NCI-H524 (cell line): ENCODE measurements around the gene CYLD.

Experiments used
- DNase-seq, 2 experiments: peaks; one replicate each; lab custom pipeline; 2025; lab: John Stamatoyannopoulos, UW

CYLD gene

DNA sequence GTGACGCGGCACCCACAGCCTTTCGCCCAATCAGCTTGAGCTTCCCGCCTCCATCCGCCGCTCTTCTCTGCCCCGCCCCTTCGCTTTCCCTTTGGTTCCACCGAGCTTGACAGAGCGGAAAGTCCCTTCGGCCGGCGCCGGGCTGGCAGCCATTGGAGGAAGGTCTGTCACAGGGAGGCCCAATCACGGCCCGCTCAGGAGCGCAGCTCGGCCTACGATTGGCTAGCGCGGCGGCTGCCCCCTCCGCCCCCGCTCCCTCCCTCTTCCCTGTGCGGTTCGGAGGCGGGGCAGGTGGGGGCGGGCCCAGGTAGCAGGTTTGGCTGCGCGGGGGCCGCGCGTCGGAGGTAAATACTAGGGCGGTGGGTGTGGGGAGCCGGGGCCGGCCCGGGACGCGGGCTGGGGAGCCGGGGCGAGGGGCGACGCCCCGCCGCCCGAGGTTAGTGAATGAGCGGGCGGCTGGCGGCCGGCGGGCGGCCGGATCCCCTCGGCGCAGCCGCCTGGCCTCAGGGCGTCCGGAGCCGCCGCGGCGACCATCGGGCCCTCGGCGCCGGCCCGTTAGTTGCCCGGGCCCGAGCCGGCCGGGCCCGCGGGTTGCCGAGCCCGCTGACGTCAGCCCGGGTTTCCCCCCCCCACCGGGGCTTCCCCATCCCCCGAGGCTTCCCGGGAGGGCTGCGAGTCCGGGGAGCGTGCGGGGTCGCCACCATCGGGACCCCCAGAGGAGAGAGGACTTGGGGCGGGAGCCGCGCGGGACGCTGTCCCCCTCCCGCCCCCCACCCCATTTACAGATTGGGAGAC is at the start of gene CYLD:
Gene CYLD, plus strand, starts transcription at position 306 of the 795 bp plus-strand sequence. CDS start 7,613 bp downstream, outside the sequence.
- peak; percentile 99 to 100 for DNase-seq

- DNase-seq = no peak
Measured at GRCh38 chr16:50692644-50692998, 49.3 kb upstream of the CYLD start.

DNA sequence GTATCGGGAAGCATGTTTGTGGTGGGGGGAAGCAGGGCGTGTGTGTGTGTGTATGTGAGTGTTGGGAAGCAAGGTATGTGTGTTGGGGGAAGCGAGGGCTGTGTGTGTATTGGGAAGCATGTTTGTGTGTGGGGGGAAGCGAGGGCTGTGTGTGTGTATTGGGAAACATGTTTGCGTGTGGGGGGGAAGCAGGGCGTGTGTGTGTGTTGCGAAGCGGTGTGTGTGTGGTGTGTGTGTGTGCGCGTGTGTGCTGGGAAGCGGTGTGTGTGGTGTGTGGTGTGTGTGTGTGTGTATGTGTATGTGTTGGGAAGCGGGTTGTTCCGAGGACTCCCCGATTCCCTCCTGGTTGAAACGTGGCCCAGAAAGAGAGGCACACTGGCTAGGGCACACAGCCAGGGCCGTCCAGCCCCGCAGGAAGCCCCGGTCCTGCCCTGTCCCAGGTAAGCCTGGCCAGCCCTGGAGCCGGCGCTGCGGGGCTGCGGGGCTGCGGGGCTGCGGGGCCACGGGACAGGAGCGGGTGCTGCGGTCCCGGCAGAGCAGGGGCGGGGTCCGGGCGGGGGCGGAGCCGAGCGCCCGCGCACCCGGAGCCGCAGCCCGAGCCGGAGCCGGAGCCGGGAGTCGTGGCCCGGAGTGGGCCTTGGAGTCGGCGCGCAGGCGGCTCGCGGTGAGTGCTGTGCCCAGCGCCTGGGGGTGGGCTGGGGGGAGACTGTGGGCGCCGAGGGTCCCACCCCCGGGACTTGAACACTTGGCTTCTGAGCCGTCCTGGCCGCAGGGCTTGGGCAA is 48.7 kb upstream of the CYLD start, which contains the start of gene NOD2:
Gene NOD2, plus strand, starts transcription at position 608 of the 783 bp plus-strand sequence. CDS start 5,890 bp downstream, outside the sequence.
- DNase-seq = no peak

DNA sequence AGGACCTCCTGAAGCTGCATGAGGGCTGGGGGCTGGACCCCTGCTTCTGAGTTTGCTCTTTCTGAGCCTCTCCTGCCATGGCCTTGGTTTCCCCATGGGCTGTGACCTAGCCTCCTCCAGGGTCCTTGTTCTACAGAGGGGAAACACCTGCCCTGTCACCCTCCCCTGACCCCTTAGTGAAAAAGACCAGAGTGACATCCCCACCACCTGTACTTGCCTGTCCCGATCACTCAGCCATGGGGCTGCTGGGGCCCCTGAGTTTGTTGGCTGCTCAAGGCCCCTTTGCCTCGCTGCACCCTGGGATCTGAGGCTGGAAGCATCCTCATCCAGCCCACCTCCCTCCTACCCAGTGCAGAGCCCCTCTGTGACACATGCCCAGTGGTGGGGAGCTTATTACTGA is 47.7 kb upstream of the CYLD start:
- DNase-seq = no peak

GRCh38 chr16:50695017-50696000 is 46.6 kb upstream of the CYLD start:
- DNase-seq = no peak

DNA sequence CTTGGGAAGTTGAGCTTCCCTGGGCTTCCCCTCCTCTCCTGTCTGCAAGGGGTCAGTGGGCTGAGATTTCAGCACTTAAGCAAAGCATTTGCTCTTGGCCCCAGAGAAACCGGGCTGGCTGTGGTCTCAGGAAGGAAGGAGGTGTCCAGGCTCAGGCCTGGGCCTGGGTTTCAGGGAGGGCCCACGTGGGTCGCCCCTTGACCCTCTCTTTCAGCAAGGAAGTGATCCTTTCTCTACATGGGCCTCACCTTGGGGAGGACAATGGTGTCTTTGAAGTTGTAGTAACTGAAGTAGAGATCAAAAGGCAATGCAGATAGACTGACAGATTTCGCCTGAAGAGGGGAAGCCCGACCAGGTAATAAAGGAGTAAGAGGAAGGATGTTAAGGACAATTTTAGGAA is 45.8 kb upstream of the CYLD start:
- DNase-seq = no peak

- DNase-seq = no peak
Measured at GRCh38 chr16:50696575-50697420, 45.1 kb upstream of the CYLD start.

DNA sequence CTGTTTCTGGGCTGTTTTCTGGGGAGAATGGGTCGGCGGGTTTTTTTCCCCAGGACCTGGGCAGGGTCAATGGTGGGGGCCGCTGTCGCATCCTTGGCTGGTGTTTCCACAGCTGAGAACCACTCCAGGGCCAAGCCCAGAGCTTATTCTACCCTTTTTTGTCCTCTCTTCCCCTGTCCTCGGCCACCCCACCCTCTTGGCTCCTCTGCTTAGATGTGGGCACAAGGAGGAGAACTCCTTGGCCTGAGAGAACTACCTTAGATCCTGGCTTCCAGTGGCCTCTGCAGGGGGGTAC is 44.5 kb upstream of the CYLD start:
- DNase-seq = no peak

DNA sequence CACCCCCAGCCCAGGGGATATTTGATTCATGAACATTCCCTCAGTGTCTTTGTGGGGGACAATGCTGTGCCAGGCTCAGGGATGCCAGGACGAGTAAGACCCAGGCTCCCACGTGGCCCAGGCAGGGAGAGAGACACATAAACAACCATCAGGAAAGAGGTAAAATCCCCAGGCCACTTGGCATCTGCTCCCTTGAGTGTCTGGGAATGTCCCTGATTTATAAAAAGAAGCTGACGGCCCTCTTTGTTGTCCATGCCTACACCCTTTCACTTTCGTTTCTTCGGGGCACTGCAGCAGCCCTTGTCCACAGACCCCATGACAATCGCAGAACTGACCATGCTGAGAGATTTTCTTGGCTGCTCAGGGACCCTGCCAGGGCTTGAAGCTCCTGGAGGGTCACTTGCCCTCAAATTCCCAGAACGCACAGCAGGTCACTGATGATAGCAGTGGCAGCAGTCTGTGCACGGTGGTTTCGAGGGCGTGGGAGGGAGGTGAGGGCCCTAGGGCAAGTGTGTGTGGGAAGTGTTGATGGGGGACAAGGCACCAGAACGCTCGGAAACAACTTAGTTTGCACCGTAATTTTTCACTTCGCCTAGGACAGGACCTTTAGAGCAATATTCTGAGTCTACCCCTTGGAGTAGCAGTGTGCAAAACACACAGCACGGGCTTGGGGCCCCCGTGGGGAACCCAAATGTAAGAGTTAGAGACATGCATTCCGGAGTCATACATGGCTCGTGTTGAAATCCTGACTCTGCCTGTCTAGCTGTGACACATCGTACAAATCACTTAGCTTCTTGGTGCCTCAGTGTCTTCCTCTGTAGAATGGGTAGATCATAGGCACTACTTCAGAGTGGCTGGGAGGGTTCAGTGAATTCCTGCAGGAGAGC is 43.8 kb upstream of the CYLD start:
- DNase-seq = no peak

DNA sequence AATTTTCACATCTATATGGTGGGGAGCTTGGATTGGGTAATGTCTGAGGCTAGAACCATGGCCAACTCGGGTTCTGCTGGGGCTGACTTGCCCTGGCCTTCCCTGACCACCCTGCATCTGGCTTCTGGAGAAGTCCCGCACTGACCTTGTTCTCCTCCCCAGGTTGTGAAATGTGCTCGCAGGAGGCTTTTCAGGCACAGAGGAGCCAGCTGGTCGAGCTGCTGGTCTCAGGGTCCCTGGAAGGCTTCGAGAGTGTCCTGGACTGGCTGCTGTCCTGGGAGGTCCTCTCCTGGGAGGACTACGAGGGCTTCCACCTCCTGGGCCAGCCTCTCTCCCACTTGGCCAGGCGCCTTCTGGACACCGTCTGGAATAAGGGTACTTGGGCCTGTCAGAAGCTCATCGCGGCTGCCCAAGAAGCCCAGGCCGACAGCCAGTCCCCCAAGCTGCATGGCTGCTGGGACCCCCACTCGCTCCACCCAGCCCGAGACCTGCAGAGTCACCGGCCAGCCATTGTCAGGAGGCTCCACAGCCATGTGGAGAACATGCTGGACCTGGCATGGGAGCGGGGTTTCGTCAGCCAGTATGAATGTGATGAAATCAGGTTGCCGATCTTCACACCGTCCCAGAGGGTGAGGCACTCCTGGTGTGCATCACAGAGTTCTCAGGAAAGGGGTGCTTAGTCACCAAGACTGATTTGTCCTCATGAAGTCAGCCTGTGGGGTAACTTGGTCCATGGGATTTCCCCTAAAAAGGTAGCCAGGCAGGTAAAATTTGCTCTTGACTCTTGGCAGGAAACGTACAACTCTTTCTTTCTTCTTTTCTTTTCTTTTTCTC is 42.3 kb upstream of the CYLD start:
- no peak for DNase-seq

DNA sequence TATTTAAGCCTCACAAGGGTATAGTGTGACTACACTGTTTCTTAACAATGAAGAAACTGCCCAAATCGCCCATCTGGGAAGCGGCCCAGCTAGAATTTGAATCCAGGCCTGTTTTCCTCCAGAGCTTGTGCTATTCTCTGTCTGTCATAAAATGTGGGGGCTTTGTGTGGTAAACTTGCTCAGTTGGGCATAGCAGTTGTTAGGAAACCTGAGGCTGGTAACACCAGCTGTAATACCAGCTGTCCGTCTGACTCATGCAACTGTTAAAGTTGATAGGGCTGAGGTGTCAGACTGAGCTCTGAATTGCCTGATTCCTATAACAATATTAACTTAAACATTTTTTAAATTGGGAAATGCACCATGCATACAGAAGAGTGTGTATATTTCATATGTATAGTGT is 39.2 kb upstream of the CYLD start:
- DNase-seq = peak; percentile 53 to 89

GRCh38 chr16:50704245-50704644 is 37.6 kb upstream of the CYLD start:
- no peak for DNase-seq

GRCh38 chr16:50705436-50706110 is 36.3 kb upstream of the CYLD start:
- DNase-seq = no peak

DNA sequence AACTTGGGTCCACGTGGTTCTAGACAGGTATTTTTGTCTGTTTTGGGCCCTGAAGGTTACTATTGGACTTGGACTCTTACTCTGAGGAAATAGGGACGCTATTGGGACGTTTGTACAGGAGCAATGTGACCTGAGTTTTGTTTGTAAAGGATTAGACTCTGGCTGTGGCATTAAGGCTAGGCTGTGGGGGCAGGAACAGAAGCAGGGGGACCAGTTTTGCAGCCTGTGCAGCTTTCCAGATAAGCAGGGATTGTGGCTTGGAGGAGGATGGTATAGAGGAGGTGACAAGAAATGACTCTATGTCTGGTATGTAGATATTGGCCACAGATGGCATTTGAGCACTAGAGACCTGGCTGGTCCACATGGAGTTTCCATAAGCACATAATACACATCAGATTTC is 35.6 kb upstream of the CYLD start:
- DNase-seq = no peak

DNA sequence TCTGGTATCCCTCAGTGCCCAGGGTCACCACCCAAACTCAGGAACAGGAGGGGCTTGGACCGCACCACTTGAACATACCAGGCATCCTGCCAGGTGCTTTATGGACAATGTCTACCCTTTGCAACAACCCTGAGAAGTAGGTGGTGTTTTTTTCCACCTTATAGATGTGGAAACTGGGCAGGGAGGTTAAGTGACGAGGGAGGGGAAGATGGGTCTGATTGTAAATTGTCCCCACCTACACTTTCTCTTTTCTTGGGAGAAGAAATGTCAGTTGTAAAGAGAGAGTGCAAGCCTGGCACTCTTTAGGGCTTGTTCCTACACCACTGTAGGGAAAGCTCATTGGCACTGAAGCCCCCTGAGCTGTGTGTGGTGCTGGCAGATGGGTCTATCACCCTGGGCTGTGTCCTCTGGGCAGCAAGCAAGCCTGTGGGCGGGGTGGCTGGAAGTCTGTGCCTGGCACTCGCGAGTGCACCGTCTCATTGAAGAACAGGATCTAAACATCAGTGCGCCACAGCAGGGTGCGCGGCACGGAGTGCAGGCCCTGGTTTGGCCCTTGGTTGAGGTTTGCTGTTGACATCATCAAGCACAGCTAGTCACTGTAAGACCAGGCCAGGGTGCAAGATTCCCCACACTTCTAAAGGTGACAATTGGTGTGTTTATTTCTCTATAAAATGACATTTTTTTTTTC is 33.4 kb upstream of the CYLD start:
- no peak for DNase-seq

DNA sequence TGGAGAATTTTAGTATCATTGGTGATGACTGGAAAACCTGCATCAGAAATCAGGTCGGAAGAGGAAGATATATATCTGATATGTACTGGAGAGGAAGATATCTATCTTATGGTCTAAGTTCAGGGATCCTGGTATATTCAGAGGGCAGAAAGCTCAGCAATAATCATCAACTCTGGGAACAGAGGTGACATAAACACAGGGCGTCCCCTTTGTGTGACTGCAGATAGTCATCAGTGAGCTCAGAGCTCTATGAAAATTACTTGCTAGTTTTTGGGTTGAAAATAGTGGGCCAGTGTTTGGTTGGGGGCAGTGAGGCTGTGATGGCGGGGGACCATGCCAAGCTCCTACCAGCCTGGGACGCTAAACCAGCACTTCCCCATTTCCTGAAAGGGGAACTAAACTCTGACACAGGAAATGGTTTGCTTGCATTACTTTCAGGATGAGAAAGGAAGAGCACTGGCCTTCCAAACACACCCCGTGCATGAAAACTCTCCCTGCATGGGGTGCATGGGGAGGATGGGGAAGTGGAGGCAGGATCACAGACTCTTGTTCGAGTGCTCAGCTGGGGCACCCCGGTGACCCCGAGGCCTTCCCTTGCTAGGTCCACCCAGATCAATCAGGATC is 32.7 kb upstream of the CYLD start:
- DNase-seq = no peak

DNA sequence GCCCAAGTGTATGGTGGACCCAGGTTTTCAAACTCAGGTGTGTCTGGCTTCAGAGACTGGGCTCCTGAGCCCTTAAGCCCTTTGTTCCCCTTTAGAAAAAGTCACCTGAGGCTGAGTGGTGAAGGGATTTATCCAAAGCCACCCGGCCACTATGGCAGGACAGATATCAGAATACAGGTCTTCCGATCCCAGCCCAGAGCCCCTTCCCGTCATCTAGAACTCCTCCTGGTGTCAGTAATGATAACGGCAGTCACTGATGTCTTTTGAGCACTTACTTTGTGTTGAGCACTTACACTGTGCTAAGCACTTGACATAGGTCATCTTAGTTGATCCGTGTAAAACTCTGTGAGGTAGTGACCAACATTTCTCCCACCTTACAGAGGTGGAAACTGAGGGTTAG is 31.9 kb upstream of the CYLD start:
- DNase-seq = no peak

DNA sequence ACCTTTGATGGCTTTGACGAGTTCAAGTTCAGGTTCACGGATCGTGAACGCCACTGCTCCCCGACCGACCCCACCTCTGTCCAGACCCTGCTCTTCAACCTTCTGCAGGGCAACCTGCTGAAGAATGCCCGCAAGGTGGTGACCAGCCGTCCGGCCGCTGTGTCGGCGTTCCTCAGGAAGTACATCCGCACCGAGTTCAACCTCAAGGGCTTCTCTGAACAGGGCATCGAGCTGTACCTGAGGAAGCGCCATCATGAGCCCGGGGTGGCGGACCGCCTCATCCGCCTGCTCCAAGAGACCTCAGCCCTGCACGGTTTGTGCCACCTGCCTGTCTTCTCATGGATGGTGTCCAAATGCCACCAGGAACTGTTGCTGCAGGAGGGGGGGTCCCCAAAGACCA is 30.8 kb upstream of the CYLD start:
- no peak for DNase-seq
